HUES6 (cell line): ENCODE data around the gene ZSWIM3.
A peak's percentile ranks its signal among the peaks of the same experiment; 100 is the strongest.
"Not testable (repeated sequence)": the region's sequence is repeated elsewhere in the genome, so short reads cannot be mapped to it uniquely, and the experiment has no call there.

Experiments
- H3K27ac ChIP-seq: 2 replicates; pipeline ENCODE4 v1.7.0; 2013; ENCODE audit warnings: low read depth, mild to moderate bottlenecking, low read length, inconsistent platforms
- H3K27me3 ChIP-seq: 2 replicates; pipeline ENCODE4 v1.6.1; 2013; ENCODE audit warnings: low read length; ENCODE audit not compliant: control insufficient read depth, insufficient read depth
- H3K36me3 ChIP-seq: 2 replicates; pipeline ENCODE4 v1.6.1; 2013; ENCODE audit warnings: low read length; ENCODE audit not compliant: control insufficient read depth, insufficient read depth
- H3K4me1 ChIP-seq: 2 replicates; pipeline ENCODE4 v1.6.1; 2013; ENCODE audit warnings: low read length; ENCODE audit not compliant: control insufficient read depth, insufficient read depth
- H3K4me3 ChIP-seq: 2 replicates; pipeline ENCODE4 v1.5.1; 2013; ENCODE audit warnings: low read depth, low read length
- H3K9ac ChIP-seq: one replicate; pipeline ENCODE4 v1.6.1; 2013; ENCODE audit warnings: mild to moderate bottlenecking, low read length
- H3K9me3 ChIP-seq: 2 replicates; pipeline ENCODE4 v1.6.1; 2013; ENCODE audit warnings: low read depth, low read length; ENCODE audit not compliant: control insufficient read depth, insufficient read depth

ZSWIM3 gene

DNA sequence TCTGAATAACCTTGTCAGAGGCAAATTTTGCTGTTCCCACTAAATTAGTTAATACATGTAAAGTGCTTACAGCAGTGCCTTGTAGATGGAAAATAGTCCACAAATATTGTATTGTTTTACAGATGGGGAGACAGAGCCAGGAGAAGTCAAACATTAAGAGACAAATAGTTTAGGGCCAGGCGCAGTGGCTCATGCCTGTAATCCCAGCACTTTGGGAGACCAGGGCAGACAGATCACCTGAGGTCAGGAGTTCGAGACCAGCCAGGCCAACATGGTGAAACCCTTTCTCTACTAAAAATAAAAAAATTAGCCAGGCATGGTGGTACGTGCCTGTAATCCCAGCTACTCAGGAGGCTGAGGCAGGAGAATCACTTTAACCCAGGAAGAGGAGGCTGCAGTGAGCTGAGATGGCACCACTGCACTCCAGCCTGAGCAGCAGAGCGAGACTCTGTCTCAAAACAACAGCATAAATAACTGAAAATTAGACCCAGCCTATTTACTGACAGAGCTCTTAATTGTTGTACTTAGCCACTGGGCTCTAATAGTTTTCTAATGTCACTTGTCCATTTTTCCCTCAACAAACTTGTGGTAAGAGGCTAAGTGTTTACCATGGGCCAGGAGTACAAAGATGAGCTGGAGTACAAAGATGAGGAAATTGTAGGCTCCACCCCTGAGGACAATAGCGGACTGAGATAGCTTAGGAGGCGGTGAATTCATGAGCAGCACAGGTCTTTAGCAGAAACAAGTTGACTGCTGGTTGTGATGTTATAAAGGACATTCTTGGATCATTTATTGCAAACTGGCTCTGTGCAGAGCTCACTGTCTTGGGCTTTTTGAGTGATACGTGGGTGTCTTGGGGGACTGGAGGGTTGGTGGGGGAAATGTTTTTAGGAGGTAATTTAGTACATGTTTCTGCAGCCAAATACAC, 6.4 kb downstream of the ZSWIM3 start:
- Histone ChIP-seq H3K4me1 (peaks cover 7% of the 10 kb centered on the region; the same call in 1 of the 2 replicates), H3K9me3 (no peaks in the 10 kb centered on the region), H3K27me3 (no peaks in the 10 kb centered on the region), H3K9ac (no peak overlapping the region), H3K27ac (no peak overlapping the region), H3K36me3 (no peaks in the 10 kb centered on the region), H3K4me3 (no peak overlapping the region)

DNA sequence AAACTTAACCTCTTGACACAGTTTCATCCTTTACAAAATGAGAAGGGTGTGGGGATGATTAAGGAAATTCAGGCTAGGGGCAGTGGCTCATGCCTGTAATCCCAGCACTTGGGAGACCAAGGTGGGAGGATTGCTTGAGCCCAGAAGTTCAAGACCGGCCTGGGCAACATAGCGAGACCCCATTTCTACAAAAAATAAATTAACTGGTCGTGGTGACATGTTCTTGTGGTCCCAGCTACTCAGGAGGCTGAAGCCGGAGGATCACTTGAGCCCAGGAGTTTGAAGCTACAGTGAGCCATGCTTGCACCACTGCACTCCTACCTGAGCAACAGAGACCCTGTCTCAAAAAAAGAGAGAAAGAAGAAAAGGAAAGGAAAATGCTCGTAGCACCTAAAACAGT, 9.0 kb downstream of the ZSWIM3 start:
- no peaks in the 10 kb centered on the region for H3K27me3 ChIP-seq
- H3K27ac ChIP-seq = no peak overlapping the region
- H3K4me3 ChIP-seq = no peak overlapping the region
- H3K9me3 ChIP-seq = no peaks in the 10 kb centered on the region
- H3K4me1 ChIP-seq = no peaks in the 10 kb centered on the region
- H3K9ac ChIP-seq = no peak overlapping the region
- no peaks in the 10 kb centered on the region for H3K36me3 ChIP-seq

DNA sequence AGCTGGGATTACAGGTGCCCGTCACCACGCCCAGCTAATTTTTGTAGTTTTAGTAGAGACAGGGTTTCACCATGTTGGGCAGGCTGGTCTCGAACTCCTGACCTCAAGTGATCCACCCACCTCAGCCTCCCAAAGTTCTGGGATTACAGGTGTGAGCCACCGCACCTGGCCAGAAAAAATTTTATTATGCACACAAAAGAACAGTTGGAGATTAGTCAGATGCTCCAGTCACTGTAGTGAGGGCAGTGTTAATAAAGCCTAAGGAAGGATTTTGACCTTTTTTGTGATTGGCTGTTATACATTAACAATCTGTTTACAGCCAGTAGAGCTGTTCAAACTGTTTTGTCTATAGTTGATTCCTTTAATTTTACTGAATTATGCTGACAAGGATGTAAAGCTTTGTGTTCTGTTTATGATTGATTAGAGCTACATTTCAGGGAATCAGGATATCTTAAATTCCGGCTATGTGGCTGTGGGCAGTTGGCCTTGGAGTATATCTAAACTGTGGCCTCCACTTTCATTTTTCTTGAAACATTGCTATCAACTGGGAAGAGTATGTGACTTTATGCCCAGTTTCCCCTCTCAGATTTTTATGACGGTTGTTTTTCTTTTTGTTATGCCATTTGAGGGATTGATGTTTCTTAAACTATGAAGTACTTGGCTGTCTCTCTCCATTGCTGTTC, 9.9 kb downstream of the ZSWIM3 start:
- no peaks in the 10 kb centered on the region for H3K36me3 ChIP-seq
- H3K9me3 ChIP-seq = no peaks in the 10 kb centered on the region
- no peak overlapping the region for H3K4me3 ChIP-seq
- no peaks in the 10 kb centered on the region for H3K27me3 ChIP-seq
- H3K27ac ChIP-seq = no peak overlapping the region
- no peaks in the 10 kb centered on the region for H3K4me1 ChIP-seq
- no peak overlapping the region for H3K9ac ChIP-seq

DNA sequence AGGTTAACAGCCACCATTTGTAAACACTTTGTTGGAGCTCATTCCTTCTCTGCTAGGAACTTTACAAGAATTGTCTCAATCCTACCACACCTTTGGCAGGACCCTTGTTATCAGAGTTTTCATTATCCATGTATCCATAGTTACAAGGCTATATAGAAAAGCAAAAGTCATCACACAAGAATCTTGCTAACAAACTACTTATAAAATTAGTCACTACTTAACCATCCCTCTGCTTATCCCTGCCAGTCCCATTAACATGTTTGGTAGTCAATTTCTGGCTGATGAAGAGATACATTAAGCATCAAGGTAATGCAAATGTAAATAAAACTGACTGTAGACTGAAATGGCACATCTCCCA, 10.4 kb downstream of the ZSWIM3 start:
- Histone ChIP-seq H3K9ac (no peak overlapping the region), H3K27ac (no peak overlapping the region), H3K27me3 (no peaks in the 10 kb centered on the region), H3K4me3 (no peak overlapping the region), H3K9me3 (no peaks in the 10 kb centered on the region), H3K36me3 (no peaks in the 10 kb centered on the region), H3K4me1 (no peaks in the 10 kb centered on the region)

DNA sequence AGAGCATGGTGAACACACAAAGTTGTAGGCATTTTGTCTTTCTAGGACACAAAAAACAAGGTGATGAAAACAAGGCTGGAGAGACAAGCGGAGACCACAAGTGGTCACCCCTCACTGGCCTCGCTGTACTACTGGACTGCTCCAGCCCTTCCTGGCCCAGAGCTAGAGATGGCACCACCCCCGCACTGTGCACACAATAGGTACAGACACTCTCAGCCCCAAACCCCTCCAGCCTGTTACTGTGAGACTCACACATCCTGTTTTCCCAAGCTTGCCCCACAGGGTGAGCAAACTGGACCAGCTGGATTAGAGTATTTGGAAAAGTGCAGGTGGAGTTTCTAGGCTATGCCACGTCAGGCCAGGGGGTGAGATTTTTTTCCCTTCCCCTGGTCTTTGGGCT, 15.2 kb downstream of the ZSWIM3 start:
- Histone ChIP-seq H3K4me3 (no peak overlapping the region), H3K27ac (no peak overlapping the region), H3K9me3 (no peaks in the 10 kb centered on the region), H3K4me1 (no peaks in the 10 kb centered on the region), H3K27me3 (no peaks in the 10 kb centered on the region), H3K36me3 (peaks cover 10% of the 10 kb centered on the region), H3K9ac (no peak overlapping the region)

DNA sequence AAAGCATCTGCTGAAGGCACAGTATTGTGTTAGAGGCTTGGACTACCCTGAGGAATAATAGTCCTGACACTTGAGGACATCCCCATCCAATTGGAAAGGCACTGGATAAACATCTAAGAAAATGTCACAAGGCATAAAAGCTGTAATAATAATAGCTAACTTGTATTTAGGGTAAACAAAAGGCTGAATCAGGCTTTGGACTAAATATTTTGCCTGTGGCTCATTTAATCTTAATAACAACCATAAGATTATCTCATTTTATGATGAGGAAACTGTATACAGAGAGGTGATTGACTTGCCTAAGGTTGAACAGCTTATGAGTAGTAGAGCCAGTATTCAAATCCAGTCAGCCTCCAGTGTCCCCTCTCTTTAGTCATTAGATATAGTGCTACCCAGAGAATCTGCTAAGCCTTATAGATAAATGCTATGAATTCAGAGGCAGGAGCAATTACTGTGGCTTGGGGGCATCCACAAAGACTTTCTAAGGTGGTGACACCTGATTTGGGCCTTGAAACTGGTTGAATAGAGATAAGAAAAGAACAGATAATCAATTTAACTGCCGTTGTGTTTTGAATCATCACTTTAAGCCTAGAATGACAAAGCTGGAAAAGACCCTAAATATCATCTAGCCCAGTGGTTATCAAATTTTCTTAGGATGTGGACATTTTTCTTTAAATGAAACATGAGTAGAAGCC, 16.1 kb downstream of the ZSWIM3 start:
- no peak overlapping the region for H3K27ac ChIP-seq

DNA sequence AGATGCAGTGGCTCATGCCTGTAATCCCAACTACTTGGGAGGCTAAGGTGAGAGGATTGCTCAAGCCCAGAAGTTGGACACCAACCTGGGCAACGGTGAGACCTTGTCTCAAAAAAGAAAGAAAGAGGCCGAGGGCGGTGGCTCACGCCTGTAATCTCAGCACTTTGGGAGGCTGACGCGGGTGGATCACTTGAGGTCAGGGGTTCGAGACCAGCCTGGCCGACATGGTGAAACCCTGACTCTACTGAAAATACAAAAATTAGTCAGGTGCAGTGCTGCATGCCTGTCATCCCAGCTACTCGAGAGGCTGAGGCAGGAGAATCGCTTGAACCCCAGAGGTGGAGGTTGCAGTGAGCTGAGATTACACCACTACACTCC, 16.7 kb downstream of the ZSWIM3 start:
- not testable (repeated sequence) for H3K4me3 ChIP-seq, H3K4me1 ChIP-seq
- peaks cover 20% of the 10 kb centered on the region for H3K36me3 ChIP-seq

More for the DNA sequence above, 16.1 kb downstream of the ZSWIM3 start:
- Histone ChIP-seq H3K9me3 (no peaks in the 10 kb centered on the region), H3K36me3 (peaks cover 19% of the 10 kb centered on the region), H3K4me3 (no peak overlapping the region), H3K27me3 (no peaks in the 10 kb centered on the region), H3K9ac (no peak overlapping the region), H3K4me1 (no peaks in the 10 kb centered on the region)

DNA sequence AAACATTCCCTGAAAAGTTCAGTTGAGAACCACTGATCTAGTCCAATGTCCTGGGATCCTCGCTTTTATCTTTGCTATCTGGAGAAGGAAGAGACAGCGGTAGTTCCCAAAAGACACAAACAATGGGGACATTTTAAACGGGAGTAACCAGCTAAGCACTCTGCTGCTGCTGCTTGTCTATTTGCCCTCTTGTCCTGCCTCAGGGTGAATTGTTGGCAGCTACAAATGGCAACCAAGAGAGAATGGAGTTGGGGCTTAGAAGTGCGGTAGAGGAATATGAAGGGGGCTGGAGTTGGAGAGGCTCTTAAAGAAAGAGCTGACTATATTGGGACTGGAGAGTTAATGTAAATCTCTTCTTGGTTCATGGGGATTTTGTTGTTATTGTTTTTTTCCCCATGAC, 17.2 kb downstream of the ZSWIM3 start:
- Histone ChIP-seq H3K27ac (no peak overlapping the region), H3K9ac (no peak overlapping the region), H3K4me1 (no peaks in the 10 kb centered on the region), H3K4me3 (no peak overlapping the region), H3K36me3 (peaks cover 20% of the 10 kb centered on the region), H3K27me3 (no peaks in the 10 kb centered on the region), H3K9me3 (no peaks in the 10 kb centered on the region)

More for the DNA sequence above, 16.7 kb downstream of the ZSWIM3 start:
- H3K27ac ChIP-seq, H3K9me3 ChIP-seq, H3K9ac ChIP-seq, H3K27me3 ChIP-seq: not testable (repeated sequence)

DNA sequence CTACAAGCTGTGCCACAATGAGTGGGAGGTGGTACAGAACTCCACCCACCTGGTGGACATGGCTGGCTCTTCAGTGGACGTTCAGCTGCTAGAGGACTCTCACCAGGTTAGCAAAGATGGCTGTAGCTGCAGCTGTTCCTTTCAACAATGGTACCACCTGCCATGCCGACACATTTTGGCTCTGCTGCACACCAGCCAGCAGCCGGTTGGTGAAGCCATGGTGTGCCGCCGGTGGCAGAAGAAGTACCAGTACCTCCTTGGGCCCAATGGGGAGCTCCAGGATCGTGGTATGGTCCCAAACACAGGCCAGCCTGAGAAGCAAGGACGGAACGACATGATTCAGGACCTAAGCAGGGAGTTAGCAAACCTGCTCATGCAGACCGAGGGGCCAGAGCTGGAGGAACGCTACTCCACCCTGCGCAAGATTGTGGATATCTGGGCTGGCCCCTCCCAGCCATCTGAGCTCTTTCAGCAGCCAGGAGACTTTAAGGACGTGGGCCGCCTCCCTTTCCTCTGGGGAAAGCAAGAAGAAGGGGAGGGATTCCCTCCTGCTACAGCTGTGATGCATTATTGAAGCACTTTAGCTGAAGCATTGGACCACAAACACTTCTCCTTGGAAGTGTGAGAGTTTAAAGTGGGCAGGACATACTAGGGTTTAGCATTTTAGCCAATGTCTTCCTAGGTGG, 20.8 kb downstream of the ZSWIM3 start:
- Histone ChIP-seq H3K36me3 (peaks cover 31% of the 10 kb centered on the region), H3K27ac (no peak overlapping the region), H3K9ac (no peak overlapping the region), H3K27me3 (no peaks in the 10 kb centered on the region), H3K9me3 (no peaks in the 10 kb centered on the region), H3K4me3 (no peak overlapping the region), H3K4me1 (no peaks in the 10 kb centered on the region)

DNA sequence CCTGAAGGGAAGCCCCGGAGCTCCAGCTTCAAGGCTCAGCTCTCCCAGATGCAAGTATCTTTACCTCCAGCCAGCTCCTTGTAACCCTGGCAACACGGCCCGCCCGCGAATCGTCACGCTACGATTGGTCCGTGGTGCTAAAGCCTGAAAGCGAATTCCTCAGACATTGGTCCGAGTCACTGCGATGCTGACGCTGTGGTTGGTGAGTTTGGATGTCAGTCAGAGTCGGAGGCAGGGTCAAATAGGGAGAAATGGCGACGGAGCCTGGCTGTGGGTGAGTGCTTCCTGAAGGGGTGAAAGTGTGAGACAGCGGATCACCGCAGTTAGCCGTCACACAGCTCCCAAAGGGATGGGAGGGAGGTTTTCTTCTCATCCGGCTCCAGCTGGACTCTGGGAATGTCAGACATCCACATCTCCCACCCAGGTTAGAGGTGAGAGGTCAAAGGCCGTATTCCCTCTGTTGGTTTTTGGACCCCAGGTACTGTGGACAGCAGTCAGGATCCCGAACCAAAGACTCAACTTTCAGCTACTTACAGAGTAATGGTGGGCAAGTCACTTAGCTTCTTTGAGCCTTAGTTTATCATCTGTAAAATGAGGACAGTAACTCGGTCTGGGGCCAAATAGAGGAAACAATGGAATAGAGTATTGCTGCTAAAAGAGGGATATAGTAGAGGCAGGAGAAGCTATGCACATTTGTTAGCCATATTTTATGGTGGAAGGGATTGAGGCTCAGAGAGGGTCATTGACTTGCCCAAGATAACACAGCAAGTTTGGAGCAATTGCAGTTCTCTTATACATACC, 23.8 kb downstream of the ZSWIM3 start, which contains the start of gene ZSWIM1:
TSS of gene ZSWIM1 (plus strand) at position 240 of the 801 bp plus-strand sequence. CDS start 1,366 bp downstream, outside the sequence.
- Histone ChIP-seq H3K9ac (peak within 1 kb of the TSS; percentile 75), H3K27ac (no peak within 1 kb of the TSS), H3K4me3 (peak within 1 kb of the TSS; percentile 81), H3K36me3 (peaks cover 44% of the 10 kb centered on the region), H3K27me3 (no peaks in the 10 kb centered on the region), H3K9me3 (no peaks in the 10 kb centered on the region), H3K4me1 (no peaks in the 10 kb centered on the region)
